ENCODE results near the gene ARHGAP21. TPM values are rescaled to one million over a fixed set of nuclear protein-coding genes. Genes with fewer than 3 reads are reported as not detected.

The ARHGAP21 gene
- total RNA-seq, 1 donor from 2014 or later: 26.7 TPM

DNA sequence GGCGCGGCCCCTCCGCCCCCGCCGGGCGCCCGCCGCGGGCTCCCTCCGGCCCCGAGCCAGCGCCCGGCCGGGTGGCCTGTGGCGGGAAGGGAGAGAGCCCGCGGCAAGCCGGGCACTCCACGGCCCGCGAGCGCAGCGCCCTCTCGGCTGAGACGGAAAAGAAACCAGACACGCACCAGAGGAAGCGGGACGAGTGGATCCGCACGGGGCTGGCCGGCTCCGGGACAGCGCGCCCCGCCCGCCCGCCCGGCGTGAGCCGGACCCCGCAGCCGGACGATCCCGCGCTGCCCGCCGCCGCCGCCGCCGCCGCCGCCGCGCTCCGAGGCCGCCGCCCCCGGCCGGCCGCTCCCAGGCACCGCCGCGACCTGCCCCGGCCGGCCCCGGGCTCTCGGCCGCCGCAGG is 300 bp downstream of the ARHGAP21 start:
- ATAC-seq (no peak), DNase-seq (ENCODE audit: low spot score) (no peak)

DNA sequence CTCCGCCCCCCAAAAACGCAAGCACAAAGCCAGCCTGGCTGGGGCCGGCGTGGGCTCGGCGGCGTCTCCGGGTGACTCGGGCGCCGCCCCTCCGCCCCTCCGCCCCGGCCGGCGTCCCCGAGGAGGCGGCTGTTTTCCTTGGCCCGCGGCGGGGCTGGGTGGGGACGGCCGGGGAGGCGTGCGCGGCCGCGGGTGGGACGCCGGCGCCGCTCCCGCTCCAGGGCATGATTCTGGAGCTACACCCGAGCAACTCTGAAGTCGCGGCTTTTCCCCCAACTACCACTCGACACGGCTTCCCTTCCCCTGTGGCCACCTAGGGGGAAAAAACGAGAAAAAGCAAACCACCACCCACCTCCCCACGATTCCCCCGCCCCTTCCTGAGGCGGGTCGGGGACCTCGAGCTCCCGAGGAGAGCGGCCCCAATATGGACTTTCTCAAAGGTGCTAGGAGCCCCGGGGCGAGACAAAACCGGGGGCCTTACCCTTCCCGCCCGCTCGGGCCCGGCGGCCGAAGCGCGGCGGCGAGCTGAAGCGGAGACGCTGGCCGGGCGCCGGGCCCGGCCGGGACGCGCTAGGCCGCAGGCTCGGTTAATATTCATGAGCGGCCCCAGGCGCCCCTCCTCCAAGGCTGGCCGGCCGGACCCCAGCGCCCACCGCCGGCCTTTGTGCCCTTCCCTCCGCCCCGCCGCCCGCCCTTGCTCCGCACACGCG is 856 bp downstream of the ARHGAP21 start:
- DNase-seq (ENCODE audit: low spot score): peak; percentile 74
- peak; percentile 51 for ATAC-seq

DNA sequence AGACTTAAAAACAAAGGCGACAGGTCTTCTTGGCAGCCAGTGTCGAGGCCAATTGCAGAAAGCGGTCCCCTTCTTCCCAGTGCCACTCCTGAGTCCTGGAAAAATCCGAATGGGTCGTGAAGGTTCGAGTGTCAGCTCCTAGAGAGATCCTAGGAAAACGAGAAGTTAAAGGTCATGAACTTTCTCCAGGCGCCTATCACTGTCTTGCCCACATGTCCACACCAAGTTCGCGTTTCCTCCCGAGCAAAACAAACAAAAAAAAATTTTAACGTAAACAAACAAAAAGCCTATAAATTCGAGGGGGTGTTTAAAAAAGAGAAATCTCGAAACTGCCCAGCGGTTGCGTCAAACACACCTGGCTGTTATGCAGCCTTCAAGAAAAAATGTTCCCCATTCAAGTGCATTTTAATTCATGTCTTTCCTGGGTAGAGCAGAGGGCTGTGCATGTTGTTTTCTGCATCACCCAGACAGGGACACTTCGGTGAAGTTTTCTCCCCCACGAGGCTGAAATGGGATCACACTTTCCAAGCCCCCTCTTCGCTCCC is 1.5 kb downstream of the ARHGAP21 start:
- ATAC-seq: no peak
- DNase-seq (ENCODE audit: low spot score): no peak

DNA sequence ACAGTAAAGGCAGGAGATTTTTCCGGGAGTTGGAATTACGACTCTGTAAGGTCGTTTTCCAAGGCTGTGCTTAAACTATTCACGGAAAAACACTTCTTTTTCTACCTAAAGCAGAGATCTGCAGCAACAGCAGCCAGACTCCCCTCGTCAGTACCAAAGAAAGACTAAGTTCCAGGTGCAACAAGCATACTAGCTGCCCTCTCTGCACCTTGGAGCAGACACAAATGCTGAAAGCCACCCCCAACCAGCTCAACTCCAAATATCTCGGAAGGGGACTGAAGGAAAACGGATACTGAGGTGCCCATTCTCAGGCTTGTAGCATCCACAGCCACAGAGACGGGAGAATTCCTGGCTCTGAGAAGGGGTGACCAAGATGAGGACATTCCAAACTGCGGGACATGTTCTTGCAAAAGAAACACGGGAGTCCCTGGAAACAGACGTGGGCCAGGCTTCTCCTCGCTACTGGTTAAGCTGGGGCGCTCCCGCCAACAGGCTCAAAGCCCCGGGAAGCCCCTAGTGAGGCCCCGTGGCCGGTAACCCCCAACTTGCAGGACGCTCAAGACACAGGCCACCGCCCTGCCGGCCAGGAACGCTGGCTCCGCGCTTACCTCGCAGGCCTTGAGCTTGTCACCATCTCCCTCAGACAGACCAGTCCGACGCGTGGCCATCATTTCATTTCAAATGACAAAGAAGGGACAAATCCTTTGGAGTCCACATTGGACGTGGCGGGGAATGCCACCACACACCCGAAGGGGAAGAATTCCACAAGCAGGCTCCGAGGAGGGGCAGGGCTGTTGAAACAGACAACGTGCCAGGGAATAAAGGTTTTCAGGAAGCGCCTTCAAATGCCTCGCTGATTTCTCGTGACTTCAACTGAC is 2.2 kb downstream of the ARHGAP21 start:
- DNase-seq (ENCODE audit: low spot score) (no peak), ATAC-seq (no peak)

DNA sequence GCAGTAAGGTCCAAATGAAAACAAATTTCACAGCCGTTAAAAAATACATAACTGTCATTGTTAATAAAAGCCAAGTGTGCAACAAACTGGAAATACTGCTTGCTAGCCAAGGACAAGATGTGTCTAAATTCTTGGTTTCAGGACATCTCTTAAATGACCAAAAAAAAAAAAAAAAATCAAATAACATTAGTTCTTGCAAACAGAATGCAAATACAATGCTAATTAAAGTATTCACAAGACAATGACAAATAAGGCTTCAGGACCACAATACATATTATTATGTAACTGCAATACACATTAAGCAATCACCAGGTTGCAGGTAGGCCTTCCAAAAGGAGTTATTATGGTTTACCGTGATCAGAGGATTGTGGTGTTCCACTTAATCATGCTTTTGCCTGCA is 3.6 kb downstream of the ARHGAP21 start:
- no peak for ATAC-seq
- DNase-seq (ENCODE audit: low spot score): no peak

DNA sequence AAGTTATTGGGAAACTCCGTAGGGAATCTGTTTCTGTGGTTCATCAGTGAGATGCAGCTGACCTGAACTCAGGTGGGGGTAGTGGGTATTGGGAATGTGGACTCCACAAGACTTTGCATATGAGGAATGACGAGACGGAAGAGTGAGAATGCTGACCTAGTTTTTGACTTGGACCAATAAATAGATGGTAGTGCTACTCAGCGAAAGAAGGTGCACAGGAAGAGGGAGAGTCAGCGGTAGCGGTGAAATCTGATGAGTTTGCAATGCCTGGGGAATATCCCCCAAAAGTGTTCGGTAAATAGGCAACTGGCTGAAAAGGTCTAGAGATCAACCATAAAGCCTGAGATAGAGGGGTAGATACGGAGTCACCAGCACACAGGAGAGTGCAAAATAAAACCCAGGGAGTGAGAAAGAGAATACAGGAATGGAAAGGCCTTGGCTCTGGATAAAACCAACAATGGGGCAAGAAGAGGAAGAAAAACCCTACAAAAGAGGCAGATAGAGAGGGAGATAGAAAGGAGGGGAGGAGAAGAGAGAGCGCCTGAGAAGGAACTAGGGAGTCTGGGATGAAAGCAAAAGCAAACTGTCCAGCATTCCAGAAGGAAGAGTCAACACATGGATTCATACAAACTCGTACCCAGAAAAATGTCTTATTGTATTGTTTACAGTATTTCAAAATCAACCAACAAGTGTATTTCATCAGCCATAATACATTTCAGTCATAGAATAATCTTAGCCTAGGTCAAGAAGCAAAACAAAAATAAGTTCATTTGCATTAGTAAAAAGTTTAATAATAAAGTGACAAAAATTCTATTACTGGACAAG is 5.4 kb downstream of the ARHGAP21 start:
- ATAC-seq: no peak
- DNase-seq (ENCODE audit: low spot score): no peak

DNA sequence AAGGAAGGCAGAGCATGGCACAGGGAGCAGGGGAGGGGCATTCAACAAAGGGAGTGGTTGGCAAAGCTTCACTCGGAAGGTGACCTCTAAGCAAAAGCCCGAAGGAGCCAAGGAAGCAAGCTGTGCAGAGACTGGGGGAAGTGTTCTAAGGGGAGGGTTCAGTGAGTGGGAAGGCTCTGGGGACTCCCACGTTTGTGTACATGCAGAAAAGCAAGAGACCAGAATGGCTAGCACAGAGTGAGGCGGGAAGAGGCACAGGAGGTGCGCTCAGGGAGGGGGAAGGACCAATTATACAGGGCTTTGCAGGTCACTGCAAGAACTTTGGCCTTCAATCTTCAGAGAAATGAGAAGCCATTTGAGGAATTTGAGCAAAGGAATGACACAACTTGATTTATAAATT is 7.4 kb downstream of the ARHGAP21 start:
- DNase-seq (ENCODE audit: low spot score) (no peak), ATAC-seq (peak; percentile 29)

DNA sequence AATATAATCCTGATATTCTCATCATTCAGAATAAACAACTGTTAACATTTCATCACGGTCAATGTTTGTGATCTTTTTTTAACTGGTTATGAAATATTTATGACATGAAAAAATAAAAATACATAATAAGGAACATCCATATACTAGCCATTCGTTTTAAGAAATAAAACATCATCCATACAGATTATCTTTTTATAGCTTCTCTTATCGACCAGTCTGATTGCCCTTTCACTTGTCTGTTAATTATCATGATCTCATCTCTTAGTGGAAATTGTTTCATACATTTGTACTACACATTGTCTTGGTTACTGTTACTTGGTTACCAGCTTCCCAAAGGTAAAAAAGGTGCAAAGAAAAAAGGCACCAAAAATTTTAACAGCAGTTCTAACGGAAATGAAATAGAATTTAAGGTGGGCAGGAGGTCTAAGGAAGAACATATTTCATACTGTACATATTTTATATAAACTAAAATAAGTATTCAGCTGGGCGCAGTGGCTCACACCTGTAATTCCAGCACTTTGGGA is 8.4 kb downstream of the ARHGAP21 start:
- no peak for DNase-seq (ENCODE audit: low spot score)
- no peak for ATAC-seq

DNA sequence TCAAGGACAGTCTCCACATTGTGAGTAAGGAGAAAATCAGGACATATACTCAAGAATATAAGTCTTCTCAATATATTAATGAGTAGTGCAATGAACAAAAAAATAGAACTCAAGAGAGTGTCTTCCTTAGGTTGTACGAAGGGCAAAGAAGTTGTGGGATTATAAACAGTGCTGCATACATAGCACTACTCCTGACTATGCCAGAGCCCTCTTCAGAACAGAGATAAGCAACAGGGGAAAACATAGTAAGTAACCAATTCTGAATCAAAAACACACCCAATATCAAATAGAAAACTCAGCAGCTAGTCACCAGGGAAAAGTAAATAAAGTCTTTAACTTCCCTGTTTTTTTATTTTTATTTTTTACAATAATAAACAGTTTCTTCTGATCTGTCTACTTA is 10.6 kb downstream of the ARHGAP21 start:
- no peak for DNase-seq (ENCODE audit: low spot score)
- no peak for ATAC-seq

DNA sequence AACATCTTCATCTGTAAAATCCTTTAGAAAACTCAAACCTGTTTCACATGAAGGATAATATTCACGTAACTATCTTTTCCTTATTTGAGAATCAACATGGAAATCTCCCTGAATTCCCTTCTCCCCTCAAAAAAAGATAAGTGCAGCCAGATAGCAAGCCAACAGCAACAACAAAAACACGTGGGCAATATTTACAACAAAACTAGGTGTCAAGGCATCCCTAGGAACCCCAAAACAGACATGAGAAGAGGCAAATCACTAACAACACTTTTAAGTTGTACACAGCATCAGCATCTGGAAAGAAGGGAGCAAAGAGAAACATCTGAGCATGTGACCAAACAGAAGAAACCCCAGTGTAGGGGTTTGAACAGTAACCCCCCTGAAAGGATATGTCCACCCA is 12.2 kb downstream of the ARHGAP21 start:
- ATAC-seq (no peak), DNase-seq (ENCODE audit: low spot score) (no peak)

DNA sequence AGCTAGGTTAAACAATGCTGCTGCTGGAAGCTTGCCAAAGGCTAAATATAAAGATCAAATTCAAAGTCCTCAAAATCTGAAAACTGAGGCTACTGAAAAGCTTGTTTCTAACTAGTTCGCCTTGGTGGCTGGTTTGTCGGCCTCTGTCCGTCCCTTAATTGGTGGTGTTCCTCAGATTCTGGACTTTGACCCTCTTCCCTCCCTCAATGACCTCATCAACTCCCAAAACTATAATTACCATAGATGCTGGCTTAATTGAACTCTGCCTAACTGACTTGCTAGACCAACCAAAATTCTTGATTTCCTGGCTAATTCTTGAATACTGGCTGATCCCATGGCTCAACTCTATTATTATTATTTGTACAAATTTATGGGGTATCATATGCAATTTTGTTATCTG is 15.6 kb downstream of the ARHGAP21 start:
- ATAC-seq: peak; percentile 34

DNA sequence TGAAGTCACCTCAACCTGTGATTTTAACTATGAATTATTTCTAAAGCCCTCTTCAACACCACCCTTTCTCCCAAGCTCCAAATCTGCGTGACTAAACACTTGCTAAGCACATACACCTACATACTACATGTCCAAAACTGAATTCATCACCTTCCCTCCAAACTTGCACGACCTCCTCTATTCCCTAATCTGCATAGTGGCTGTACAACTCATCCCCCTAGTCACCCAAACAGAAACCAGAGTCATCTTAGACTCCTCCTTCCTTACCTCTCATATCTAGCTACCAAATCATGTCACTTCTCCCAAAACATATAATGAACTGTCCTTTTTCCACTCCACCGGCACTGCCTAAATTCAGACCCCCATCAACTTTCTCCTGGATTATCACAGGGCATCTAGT is 16.2 kb downstream of the ARHGAP21 start:
- no peak for DNase-seq (ENCODE audit: low spot score)
- ATAC-seq: no peak

More for the DNA sequence above, 15.6 kb downstream of the ARHGAP21 start:
- DNase-seq (ENCODE audit: low spot score): no peak

DNA sequence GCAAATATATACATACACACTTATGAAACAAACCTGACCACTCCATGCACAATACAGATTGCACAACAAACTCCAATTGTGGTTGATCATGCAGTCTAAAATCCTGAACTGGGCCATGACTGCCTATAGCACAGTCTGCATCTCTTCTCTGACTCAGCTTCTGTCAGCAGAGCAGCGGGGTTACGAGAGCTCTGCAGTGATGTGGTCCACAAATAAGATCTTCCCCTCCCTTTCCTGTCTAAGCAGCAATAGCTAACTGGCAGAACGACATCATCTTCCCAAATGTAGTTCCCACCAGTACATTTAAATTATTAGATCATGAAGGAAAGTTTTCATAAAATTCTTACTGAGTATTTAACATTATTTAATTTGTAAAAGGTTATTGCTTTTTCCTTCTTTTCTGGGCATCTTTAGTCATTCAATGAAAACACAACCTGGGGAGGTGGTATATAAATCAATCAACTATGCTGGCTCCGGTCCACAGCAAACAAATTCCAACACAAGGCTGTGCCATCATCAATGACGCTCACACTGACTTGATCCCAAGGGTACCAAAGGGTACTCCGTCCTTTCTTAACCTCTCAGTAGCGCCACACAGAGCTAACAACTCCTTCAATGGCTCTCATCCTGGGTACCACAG is 17.1 kb downstream of the ARHGAP21 start:
- ATAC-seq (peak; percentile 65), DNase-seq (ENCODE audit: low spot score) (no peak)

DNA sequence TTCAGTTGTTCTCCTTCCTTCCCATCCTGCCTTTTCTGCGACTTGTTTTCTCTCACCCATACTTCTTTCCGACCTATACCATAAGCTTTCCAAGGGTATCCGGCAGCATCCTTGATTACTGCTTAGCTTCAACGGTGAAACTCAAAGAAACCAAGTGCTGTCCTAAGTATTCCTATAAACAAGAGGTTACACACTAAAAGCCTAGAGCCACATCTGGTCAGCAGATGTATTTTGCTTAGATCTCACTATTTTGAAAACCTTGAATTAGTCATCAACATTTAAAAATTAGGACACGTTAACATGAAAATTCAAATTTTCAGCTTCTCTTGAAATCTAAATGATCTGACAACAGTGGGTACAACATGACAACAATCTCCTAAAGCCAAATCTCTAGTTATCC is 20.0 kb downstream of the ARHGAP21 start:
- DNase-seq (ENCODE audit: low spot score): no peak
- no peak for ATAC-seq

DNA sequence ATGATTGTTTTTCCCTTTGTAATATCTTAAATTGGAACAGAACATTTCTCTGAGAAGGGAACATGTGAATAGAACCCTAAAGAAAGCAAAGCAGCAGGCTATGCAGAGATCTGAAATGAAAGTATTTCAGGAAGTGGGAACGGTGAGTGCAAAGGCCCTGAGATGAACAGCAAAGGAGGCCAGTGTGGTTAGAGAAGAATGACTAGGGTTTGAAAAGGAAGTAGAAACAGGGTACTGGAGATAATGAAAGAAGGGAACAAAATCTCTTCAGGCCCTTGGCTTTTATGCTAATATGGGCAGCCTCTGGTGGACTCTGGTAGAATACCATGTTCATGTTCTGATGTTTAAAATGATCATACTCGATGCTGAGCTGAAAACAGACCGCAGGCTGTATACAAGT is 22.2 kb downstream of the ARHGAP21 start:
- DNase-seq (ENCODE audit: low spot score): no peak
- no peak for ATAC-seq

DNA sequence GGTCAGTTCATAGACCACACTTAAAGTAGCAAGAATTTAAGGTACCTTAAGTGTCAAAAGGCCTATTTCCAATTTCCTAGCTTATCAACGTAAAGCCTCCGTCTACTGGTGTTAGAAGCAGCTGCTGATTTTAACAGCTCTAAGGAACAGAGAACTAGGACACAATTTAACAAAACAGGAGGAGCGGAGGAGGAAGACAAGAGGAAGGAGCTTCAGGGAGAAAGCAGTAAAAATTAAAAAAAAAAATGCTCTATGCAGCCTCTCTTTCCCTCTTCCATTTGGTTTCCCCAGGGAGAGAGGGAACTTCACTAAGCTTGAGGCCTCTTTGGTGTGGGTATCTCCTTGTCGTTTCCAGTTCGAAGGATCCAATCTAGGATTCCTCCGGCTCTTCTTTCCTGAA is 22.7 kb downstream of the ARHGAP21 start:
- no peak for ATAC-seq
- no peak for DNase-seq (ENCODE audit: low spot score)

DNA sequence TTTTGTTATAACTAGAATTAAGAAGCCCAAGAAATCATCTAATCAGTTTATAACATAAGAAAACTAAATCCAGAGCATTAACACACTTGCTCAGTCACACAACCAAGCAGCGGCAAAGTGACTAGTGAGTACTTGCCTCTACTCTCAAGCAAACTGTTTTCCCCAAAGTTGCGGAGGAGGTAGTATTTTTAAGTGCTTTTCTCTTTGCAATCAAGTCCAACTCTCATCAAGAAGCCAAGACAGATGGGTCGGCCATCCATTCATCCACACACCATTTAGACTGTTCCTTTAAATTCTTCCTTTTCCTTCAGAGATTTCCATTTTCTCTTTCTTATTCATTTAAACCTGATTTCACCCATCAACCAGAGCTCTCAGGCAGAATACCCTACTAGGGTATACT is 25.4 kb downstream of the ARHGAP21 start:
- DNase-seq (ENCODE audit: low spot score): no peak
- no peak for ATAC-seq

DNA sequence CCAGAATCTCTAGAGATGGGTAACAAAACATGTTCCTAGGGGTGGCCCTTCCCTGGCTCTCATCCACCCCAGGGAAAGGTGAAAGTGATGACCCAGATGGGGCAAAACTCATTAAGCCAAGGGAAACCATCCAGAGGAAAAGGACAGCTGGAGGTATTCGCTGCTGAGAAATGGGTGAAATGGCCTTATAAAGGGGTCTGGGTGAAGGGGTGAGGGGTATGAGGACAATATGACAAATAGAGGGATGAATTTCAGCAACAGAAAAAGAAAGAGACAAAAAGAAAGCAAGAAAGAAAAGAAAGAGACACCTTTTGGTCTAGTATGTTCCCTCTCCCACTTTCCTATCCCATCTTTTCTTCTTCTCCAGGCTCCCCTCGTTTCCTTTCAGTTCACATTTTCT is 26.6 kb downstream of the ARHGAP21 start:
- ATAC-seq (no peak), DNase-seq (ENCODE audit: low spot score) (no peak)

DNA sequence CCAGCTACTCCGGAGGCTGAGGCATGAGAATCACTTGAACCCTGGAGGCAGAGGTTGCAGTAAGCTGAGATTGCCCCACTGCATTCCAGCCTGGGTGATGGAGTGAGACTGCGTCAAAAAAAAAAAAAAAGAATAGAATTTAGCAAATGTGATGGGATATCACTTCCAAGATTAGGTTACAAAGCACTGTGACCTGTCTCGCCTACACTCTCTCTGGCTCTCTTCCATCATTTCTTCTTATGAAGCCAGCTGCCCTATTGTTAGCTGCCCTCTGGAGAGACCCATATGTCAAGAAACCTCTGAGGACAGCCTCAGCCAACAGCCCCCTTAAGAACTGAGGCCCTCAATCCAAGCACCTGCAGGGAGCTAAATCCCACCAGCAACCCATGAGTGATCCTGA is 28.2 kb downstream of the ARHGAP21 start:
- ATAC-seq (no peak), DNase-seq (ENCODE audit: low spot score) (no peak)

DNA sequence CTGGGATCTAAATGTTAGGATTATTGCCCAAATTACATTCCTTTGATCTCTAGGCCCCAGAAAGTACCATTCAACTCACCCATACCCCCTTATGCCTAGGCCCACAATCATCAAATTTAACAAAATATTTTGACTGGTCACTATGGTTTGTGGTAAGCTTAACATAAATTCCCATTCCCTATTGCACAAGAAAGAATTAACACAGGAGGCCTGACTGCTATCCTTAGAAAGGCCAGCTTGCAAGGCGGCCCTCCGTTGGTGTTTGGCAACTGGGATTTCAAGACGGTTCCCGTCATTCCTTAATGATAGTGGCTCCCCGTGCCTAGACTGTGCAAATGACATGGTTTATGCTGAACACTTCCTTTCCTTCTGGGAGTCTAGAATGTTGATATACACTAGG is 29.6 kb downstream of the ARHGAP21 start:
- ATAC-seq: no peak

More for the DNA sequence above, 29.6 kb downstream of the ARHGAP21 start:
- no peak for DNase-seq (ENCODE audit: low spot score)

All from left lobe of liver (tissue), 2 donors.